Psoas muscle (tissue), 8 donors: ENCODE measurements around the gene SURF2. TPM values are rescaled to one million over a fixed set of nuclear protein-coding genes. Genes with fewer than 3 reads are reported as not detected.
A peak's percentile ranks its signal among the peaks of the same experiment; 100 is the strongest.

Experiments
- ATAC-seq, 4 donors: fragments of 200-7000 bp; cut with Tn5 transposase; one replicate each; pipeline ENCODE4 v1.9.1; 2020; ENCODE audit warnings: moderate library complexity in 3 of 4, mild to moderate bottlenecking in 2 of 4
- DNase-seq, 2 donors: peaks; one replicate each; pipeline ENCODE4 v3.0.0-alpha.2; 2020
- H3K27ac ChIP-seq: fragments of 200-600 bp; one replicate; pipeline ENCODE4 v1.8.0; 2022
- H3K27me3 ChIP-seq, 3 donors: fragments of 200-600 bp in 1 of 3; one replicate each; pipeline versions ENCODE4 v1.6.1 to v1.8.0; 2013 to 2022; ENCODE audit warnings: low read length in 2 of 3, mild to moderate bottlenecking in 2 of 3, moderate library complexity in 1 of 3; ENCODE audit not compliant: insufficient read depth in 3 of 3
- H3K36me3 ChIP-seq, 2 donors: fragments of 200-600 bp in 1 of 2; one replicate each; pipeline versions ENCODE4 v1.6.1 to v1.8.0; 2013 to 2022; ENCODE audit warnings: low read depth in 1 of 2, mild to moderate bottlenecking in 1 of 2, moderate library complexity in 1 of 2; ENCODE audit not compliant: insufficient read depth in 1 of 2
- H3K4me1 ChIP-seq: fragments of 200-600 bp; one replicate; pipeline ENCODE4 v1.8.0; 2022
- H3K4me3 ChIP-seq: fragments of 200-600 bp; one replicate; pipeline ENCODE4 v1.8.0; 2022; ENCODE audit warnings: mild to moderate bottlenecking
- H3K9me3 ChIP-seq: fragments of 200-600 bp; one replicate; pipeline ENCODE4 v1.8.0; 2022
- WGBS, 3 donors: extraction: QIAGEN DNeasy Blood & Tissue Kit; methylation state at CpG; one replicate each; pipeline versions ENCODE4 v1.1.6 to v1.1.7; 2013; 5-methylcytosine and 5-hydroxymethylcytosine counted together
- intact Hi-C, 2 donors: fragments of 100-400 bp; cut with DNase I; formaldehyde crosslinking; loops; one replicate each; pipeline versions ENCODE4 v1.11.0 to v1.14.2; 2022
- polyA plus RNA-seq, 3 donors: library from polyadenylated mRNA; stranded (reverse); fragments of 200-250 nt; gene quantifications; one replicate each; pipeline ENCODE4 v1.2.3, GENCODE V29; 2013
- total RNA-seq, 4 donors: library from RNA; stranded (reverse); fragmentation: NEBNext Ultra II Directional in 2 of 4; extraction: Animal tissue kit (Norgen Biotek cat#: 25700) in 2 of 4; gene quantifications; one replicate each; pipeline versions ENCODE4 v1.2.1 to v1.2.4, GENCODE V29; 2021 to 2023
- TF ChIP-seq, protein P1 (sequence below): fragments of 200-600 bp; IDR thresholded peaks from one replicate; pipeline ENCODE4 v1.8.0; 2022; ENCODE audit warnings: antibody characterized with exemption
- donor health status: healthy with polysubstance abuse.
- donor health status: DM: no; HTN: no; CAD: no; lungs with moderate emphysema.
- donor health status: Bipolar disorder and iron deficiency.
- donor health status: healthy.
- donor health status: DM: yes; HTN: yes; CAD: no.
- donor health status: DM: no; HTN: no; CAD: no.
- donor health status: DM: no; HTN: no; CAD: no.
- donor health status: DM: yes; HTN: yes; CAD: no.

The SURF2 gene
- total and polyA plus RNA-seq, 7 donors = 10.9 to 50.6 (median 13.8) TPM

GRCh38 chr9:133355881-133356357 lies 431 bp upstream of the SURF2 start:
- H3K36me3 ChIP-seq = peaks cover 0 to 54% of the 10 kb centered on the region in 2 donors
- WGBS, 3 donors = 0 to 2% (median 0%) methylated on average over 21 to 31 of the region's 31 CpGs
- ATAC-seq = peak; percentile 23 to 58 (median 44)

GRCh38 chr9:133357656-133358055 lies 1.3 kb downstream of the SURF2 start:
- H3K27me3 ChIP-seq = no peaks in the 10 kb centered on the region
- DNase-seq (no peak), ATAC-seq (no peak)
- intact Hi-C loops = loop anchor here in 1 of 2 donors (5.0 to 10.0 kb wide), 3 partner anchors 50 to 130 kb away; no protein-coding TSS in a partner anchor
- no peak overlapping the region for H3K4me3 ChIP-seq
- H3K36me3 ChIP-seq = peaks cover 3 to 54% of the 10 kb centered on the region in 2 donors
- H3K4me1 ChIP-seq = peaks cover 25% of the 10 kb centered on the region
- WGBS, 3 donors = 77 to 85% (median 77%) methylated on average over 14 of the region's 14 CpGs
- H3K27ac ChIP-seq = no peak overlapping the region
- H3K9me3 ChIP-seq = no peaks in the 10 kb centered on the region
- TF ChIP-seq, protein P1, sequence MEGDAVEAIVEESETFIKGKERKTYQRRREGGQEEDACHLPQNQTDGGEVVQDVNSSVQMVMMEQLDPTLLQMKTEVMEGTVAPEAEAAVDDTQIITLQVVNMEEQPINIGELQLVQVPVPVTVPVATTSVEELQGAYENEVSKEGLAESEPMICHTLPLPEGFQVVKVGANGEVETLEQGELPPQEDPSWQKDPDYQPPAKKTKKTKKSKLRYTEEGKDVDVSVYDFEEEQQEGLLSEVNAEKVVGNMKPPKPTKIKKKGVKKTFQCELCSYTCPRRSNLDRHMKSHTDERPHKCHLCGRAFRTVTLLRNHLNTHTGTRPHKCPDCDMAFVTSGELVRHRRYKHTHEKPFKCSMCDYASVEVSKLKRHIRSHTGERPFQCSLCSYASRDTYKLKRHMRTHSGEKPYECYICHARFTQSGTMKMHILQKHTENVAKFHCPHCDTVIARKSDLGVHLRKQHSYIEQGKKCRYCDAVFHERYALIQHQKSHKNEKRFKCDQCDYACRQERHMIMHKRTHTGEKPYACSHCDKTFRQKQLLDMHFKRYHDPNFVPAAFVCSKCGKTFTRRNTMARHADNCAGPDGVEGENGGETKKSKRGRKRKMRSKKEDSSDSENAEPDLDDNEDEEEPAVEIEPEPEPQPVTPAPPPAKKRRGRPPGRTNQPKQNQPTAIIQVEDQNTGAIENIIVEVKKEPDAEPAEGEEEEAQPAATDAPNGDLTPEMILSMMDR = no peak

More at GRCh38 chr9:133355881-133356357, 431 bp upstream of the SURF2 start:
- Histone ChIP-seq H3K4me3 (peak overlapping the region; percentile 72), H3K9me3 (no peaks in the 10 kb centered on the region), H3K4me1 (peaks cover 26% of the 10 kb centered on the region), H3K27ac (peak overlapping the region; percentile 79), H3K27me3 (no peaks in the 10 kb centered on the region)
- no peak for DNase-seq
- intact Hi-C loops = loop anchor here in 1 of 2 donors (5.0 to 10.0 kb wide), 3 partner anchors 51 to 131 kb away; no protein-coding TSS in a partner anchor
- TF ChIP-seq, protein P1 = no peak

DNA sequence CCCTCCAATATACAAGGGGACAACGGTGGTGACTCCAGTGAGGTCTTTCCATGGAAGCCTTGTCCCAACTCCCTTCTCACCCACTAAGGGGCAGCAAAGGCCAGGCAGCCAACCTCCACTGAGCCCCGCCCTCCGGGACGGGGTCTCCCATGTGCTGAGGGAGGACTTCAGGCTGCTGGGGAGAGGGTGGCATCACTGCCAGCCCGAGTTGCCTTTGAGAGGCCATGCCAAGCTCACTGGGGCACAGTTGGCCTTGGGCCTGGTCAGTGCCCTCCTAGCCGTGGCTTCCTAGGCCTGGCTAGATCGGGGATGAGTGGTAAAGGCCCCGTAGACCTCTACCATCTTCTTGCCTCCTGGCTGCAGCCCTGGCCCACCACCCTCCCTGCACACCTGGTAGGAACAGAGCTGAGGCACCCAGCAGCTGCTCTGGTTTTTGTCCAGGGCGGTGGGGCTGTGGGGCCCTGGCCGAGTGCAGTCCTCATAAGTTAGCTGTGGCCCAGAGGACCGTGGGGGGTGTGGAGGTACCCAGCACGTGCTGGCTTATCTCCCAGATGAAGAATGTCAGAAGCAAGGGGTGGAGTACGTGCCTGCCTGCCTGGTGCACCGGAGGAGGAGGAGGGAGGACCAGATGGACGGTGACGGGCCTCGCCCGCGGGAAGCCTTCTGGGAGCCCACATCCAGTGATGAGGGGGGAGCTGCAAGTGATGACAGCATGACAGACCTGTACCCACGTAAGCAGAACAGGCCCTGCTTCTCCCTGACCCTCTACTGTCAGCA lies 3.2 kb downstream of the SURF2 start:
- Histone ChIP-seq H3K27ac (no peak overlapping the region), H3K36me3 (peaks cover 3 to 54% of the 10 kb centered on the region in 2 donors), H3K4me1 (peaks cover 22% of the 10 kb centered on the region), H3K27me3 (no peaks in the 10 kb centered on the region), H3K9me3 (no peaks in the 10 kb centered on the region), H3K4me3 (no peak overlapping the region)
- 43 to 56% (median 48%) methylated on average over 20 of the region's 20 CpGs for WGBS, 3 donors
- TF ChIP-seq, protein P1 = peak; percentile 22
- intact Hi-C loops = loop anchor here in 1 of 2 donors (5.0 to 10.0 kb wide), 3 partner anchors 48 to 128 kb away; no protein-coding TSS in a partner anchor
- DNase-seq (no peak), ATAC-seq (no peak)

GRCh38 chr9:133360400-133361393 lies 4.3 kb downstream of the SURF2 start:
- 69 to 71% (median 70%) methylated on average over 21 of the region's 21 CpGs for WGBS, 3 donors
- no peak for ATAC-seq
- Histone ChIP-seq H3K4me1 (peaks cover 11% of the 10 kb centered on the region), H3K27me3 (no peaks in the 10 kb centered on the region), H3K9me3 (no peaks in the 10 kb centered on the region), H3K27ac (no peak overlapping the region), H3K36me3 (peaks cover 5 to 65% of the 10 kb centered on the region in 2 donors), H3K4me3 (no peak overlapping the region)
- TF ChIP-seq, protein P1 = no peak
- intact Hi-C loops = no loop called here
- DNase-seq = no peak
